Muscle of arm (tissue), 14 donors: ENCODE data around the gene ABCA6. TPM values are rescaled to one million over a fixed set of nuclear protein-coding genes. Genes with fewer than 3 reads are reported as not detected.
"Not testable (repeated sequence)": the region's sequence is repeated elsewhere in the genome, so short reads cannot be mapped to it uniquely, and the experiment has no call there.

Experiments used
- DNase-seq: peaks from one replicate; pipeline ENCODE4 v3.0.0-alpha.2; 2013
- long read RNA-seq, 11 donors: transcript quantifications; one replicate each; lab custom pipeline, GENCODE V29; 2026
- polyA plus RNA-seq, 12 donors: library from polyadenylated mRNA; unstranded; fragments of 120-200 nt; gene quantifications; one replicate each; pipeline ENCODE4 v1.2.1, GENCODE V29; 2013; ENCODE audit not compliant: insufficient read length in 12 of 12

Gene ABCA6
- polyA plus RNA-seq = 10 to 100 TPM in 9 of 12 donors, 1 to 10 TPM in 2, not detected in 1; 8.6 to 22.1 (median 12.5) TPM
- long read RNA-seq, donor 1, partial matches to known transcripts = 0 of 1 reads
- long read RNA-seq, donor 1, other reads (novel, unspliced or antisense) = 0 of 1 reads
- long read RNA-seq, donor 2, full-length matches to known transcripts = 1 of 1 reads
- long read RNA-seq, donor 2, partial matches to known transcripts = 0 of 1 reads
- long read RNA-seq, donor 2, other reads (novel, unspliced or antisense) = 0 of 1 reads
- long read RNA-seq, donor 3 = 0 reads
- long read RNA-seq, donor 4 = 0 reads
- long read RNA-seq, donor 5, partial matches to known transcripts = 6 of 7 reads
- long read RNA-seq, donor 5, other reads (novel, unspliced or antisense) = 0 of 7 reads
- long read RNA-seq, donor 6 = 0 reads
- long read RNA-seq, donor 7 = 0 reads
- long read RNA-seq, donor 8, partial matches to known transcripts = 7 of 7 reads
- long read RNA-seq, donor 8, other reads (novel, unspliced or antisense) = 0 of 7 reads
- long read RNA-seq, donor 9, partial matches to known transcripts = 0 of 2 reads
- long read RNA-seq, donor 9, other reads (novel, unspliced or antisense) = 0 of 2 reads
- long read RNA-seq, donor 10 = 0 reads
- long read RNA-seq, donor 11, partial matches to known transcripts = 0 of 1 reads
- long read RNA-seq, donor 11, other reads (novel, unspliced or antisense) = 0 of 1 reads

- DNase-seq = peak; percentile 75
These were observed at the start of gene ABCA6 for GRCh38 chr17:69141431-69142174. ABCA6 (minus strand) TSS chr17:69141895; CDS start chr17:69140703, 1,192 bp downstream.

- DNase-seq = no peak
These were observed 47.1 kb upstream of the ABCA6 start for GRCh38 chr17:69188796-69189195.

GRCh38 chr17:69188064-69188463, 46.4 kb upstream of the ABCA6 start:
- no peak for DNase-seq

GRCh38 chr17:69187294-69187693, 45.6 kb upstream of the ABCA6 start:
- DNase-seq = no peak

- no peak for DNase-seq
These were observed 37.7 kb upstream of the ABCA6 start for GRCh38 chr17:69179227-69179952.

- DNase-seq = no peak
These were observed 34.7 kb upstream of the ABCA6 start for GRCh38 chr17:69176457-69176795.

GRCh38 chr17:69175625-69176456, 34.1 kb upstream of the ABCA6 start:
- no peak for DNase-seq

GRCh38 chr17:69175262-69175624, 33.5 kb upstream of the ABCA6 start:
- no peak for DNase-seq

GRCh38 chr17:69173118-69173517, 31.4 kb upstream of the ABCA6 start:
- DNase-seq = no peak

GRCh38 chr17:69170377-69170776, 28.7 kb upstream of the ABCA6 start:
- DNase-seq = no peak

GRCh38 chr17:69168642-69169041, 26.9 kb upstream of the ABCA6 start:
- not testable (repeated sequence) for DNase-seq

- no peak for DNase-seq
These were observed 25.3 kb upstream of the ABCA6 start for GRCh38 chr17:69166957-69167356.

- DNase-seq = no peak
These were observed 22.5 kb upstream of the ABCA6 start for GRCh38 chr17:69164206-69164605.

- DNase-seq = no peak
These were observed 17.7 kb upstream of the ABCA6 start for GRCh38 chr17:69159418-69159817.

GRCh38 chr17:69154267-69154666, 12.6 kb upstream of the ABCA6 start:
- no peak for DNase-seq

GRCh38 chr17:69150333-69150732, 8.6 kb upstream of the ABCA6 start:
- no peak for DNase-seq

- DNase-seq = no peak
These were observed 5.8 kb upstream of the ABCA6 start for GRCh38 chr17:69147460-69147859.

- no peak for DNase-seq
These were observed 2.9 kb upstream of the ABCA6 start for GRCh38 chr17:69144331-69145255.

GRCh38 chr17:69143683-69144231, 2.1 kb upstream of the ABCA6 start:
- DNase-seq = no peak

- DNase-seq = no peak
These were observed 1.5 kb upstream of the ABCA6 start for GRCh38 chr17:69143151-69143550.
